HG03139 (cell line): Measurements from ENCODE around the gene P4HA3.

ENCODE experiments used
- ATAC-seq: cut with Tn5 transposase; IDR thresholded peaks from one replicate; pipeline ENCODE4 v1.9.1; 2021; ENCODE audit not compliant: unreplicated experiment

The P4HA3 gene

DNA sequence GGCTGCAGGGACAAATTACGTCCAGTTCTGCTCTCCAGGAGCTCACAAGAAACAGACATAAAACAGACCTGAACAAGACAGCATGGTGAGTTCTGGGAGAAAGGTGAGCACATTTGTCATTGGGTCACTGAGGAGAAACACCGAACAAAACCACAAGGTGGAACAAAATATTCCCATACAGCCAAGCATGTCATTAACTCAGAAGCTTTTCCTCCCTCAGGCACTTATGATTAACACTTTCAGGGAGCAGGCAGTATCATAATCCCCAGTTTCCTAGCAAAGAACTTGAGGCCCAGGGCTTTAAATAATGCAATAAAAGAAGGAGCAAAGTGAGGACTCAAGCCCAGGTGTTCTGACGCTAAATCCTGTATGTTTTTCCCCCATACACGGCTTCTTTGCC is 43.0 kb downstream of the P4HA3 start:
- no peak for ATAC-seq

DNA sequence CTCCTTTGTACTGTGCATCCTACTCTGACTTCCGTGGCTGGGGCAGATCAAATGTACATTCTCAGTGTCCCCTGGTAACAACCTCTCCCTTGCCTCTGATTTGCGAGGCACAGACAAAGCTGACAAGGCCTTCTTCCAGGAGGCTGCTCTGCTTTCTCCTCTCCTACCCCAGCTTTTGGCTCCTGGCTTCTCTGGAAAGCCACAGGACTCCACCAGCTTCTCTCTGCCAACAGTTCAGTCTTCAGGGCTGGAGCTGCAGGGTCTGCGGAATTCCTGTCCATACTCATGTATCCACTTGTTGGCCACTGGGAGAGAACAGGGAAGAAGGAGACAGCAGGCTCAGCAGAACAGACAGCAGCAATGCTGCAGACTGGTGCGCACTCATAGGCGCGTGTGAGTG is 44.4 kb downstream of the P4HA3 start:
- ATAC-seq = no peak

DNA sequence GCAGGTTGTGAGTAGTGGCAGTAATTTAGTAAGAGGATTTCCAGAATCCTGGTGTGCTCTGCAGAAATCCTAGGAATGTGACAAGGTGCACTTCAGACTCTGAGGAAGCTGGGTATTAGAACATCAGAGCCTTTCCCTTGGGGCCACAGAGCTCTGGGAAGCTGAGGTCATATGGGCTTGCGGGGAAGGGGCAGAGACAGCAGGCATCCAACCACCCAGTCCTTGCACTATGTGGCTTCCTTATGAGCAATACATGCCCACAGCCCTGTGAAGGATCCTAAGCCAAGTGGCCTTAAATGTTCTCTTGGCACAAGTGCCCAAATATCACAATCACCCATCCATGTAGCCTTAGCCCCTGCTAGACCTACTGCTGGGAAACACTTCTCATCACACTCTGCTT is 46.2 kb downstream of the P4HA3 start:
- no peak for ATAC-seq

DNA sequence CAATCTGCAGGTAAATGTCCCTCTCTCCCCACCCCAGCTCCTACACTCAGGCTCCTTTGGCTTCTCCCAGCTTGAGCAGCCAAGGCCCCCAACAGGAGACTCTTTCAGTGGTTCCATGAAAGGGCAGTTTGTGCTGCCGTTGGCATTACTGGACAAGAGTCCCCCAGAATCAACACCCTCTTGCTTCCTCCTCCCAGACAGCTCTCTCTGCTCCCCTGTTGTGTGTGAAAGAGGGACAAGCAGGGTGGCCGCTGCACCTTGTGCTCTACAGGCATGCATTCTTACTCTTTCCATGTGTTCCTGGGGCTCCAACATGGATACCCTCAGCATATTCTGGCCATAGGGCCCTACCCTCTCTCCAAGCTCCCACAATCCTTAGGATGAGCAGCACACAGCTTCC is 48.7 kb downstream of the P4HA3 start:
- ATAC-seq = no peak

DNA sequence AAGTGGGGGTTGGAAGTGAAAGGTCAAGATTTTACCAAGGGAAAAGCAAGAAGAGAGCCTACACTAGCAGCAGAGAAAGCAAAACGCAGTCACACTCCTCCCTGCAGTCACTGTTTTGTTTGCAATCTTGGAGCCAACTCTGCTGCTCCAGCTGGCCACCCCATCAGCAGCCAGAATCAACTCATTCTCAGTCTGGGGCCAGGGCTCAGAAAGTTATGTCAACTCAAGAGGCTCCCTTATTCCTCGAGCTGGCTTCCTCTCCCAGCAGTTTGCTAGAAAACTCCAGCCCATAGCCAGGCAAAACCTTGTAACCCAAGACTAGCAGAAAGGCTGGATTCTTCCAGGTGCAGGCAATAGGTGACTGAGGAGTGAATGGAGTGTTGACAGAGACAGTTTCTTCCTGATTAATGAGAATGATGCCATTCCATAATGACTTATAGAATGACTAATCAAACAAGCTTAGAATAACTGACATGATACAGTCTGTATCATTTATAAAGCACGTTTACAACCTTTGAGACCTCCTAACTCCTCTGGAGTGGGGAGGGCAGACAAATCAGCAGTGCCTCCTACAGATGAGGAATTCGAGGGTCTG is 53.4 kb downstream of the P4HA3 start:
- ATAC-seq = no peak

DNA sequence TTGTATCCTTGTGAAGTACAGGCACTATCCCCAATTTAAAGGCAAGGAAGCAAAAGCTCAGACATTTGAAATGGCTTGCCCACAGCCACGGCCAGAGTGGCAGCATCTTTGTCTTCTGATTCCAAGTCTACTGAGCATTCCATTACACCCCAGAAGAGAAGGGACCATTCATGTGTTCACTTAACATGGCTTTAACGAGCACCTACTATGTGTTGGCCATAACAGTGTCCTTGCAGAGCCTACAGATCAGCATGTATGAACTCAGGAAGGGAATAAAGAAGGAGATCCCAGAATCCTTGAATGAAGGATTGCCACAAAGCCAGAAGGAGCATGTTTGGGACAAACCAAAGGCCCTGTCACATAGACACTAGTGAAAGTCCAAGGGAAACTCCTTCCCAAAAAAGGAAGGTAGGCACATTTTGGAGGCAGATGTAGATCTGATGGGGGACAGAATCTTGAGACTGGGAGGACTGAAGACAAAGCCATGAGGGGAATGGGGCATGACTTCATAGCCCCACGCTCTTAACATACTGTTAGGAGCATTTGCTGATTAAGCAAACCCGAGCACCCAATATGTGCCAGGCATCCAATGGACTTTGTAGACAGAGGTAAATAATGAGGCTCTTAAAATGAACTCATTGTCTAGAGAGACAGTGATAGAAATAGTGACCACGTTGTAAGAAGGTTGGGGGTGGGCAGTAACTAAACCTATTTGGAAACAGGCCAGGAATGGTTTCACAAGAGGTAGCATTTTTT is 54.9 kb downstream of the P4HA3 start:
- ATAC-seq = no peak

DNA sequence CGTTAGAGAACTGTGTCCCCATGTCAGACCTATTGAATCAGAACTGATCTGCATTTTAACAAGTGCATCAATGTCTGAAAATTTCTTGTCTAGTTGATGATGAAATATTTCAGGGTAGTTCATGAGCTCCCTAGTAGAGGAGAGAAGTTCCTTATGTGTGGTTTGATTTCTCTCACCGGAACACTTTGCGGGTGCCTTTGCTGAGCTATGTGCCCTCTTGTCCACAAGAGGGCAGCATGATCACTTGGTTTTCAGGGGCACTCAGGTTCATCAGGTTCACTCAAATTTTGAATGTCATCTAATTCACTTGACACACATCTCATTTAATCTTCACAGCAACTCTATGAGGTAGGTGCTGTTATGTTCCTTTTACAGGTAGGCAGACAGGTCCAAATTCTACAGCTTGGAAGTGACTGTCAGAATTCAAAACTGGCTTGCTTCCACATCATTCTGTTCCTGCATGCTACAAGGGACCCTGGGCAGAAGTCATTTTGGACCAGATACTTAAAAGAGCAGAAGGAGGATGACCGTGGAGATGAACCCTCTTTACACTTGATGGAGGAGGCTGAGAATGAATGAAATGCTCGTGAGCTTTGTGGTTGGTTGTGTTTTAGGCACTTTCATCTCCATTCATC is 55.6 kb downstream of the P4HA3 start:
- ATAC-seq = no peak

DNA sequence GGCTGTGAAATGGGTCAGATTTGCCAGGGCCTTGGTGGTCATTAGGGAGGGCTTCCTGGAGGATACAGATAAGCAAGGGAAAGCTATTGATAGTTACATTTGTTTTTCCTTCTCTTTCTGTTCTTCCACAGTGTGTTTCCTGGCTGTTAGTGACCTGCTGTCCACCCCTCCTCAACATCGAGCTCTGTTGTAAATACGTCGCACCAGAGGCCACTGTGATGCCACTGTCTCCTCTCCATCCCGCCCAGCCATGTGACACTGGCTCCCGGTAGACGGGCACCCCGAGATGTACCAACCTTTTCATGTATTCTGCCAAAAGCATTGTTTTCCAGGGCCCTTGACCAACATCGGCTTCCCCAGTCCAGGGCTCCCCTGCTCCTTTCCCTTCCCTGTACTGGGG is 58.1 kb downstream of the P4HA3 start:
- ATAC-seq = no peak

DNA sequence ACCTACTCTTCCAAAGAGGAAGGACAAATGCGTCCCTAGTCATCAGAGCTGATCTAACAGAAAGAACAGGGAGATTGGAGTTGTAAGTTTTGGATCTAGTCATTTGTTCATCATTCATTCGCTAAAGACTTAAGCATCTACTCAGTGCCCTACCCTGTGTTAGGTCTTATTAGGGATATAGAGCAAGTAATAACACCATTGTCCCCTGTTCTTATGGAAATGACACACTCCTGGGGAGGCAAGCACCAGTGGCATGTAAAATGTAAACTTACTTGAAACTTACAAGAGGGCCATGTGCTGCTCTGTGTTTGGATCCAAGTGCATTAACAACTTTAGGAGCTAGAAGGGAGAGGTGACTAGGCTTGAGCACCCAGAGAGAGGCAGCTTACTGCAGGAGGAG is 61.9 kb downstream of the P4HA3 start:
- no peak for ATAC-seq

DNA sequence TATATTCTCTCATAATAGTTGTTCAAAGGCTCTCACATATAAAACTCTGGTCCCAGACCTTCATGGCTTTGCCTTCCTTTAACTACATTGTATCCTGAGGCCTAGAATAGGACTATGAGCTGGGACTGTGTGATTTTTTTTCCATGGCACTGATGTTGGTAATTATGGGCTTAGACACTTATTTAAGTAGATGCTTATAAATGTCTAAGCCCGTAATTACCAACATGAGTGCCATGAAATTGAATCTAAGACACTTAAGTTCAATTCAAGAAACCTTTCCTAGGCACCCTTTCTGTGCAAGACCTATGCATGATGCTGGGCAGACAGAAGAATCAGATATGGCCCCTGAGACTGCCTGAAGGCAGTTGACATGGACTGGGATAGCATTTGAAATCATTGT is 63.0 kb downstream of the P4HA3 start:
- ATAC-seq = no peak

DNA sequence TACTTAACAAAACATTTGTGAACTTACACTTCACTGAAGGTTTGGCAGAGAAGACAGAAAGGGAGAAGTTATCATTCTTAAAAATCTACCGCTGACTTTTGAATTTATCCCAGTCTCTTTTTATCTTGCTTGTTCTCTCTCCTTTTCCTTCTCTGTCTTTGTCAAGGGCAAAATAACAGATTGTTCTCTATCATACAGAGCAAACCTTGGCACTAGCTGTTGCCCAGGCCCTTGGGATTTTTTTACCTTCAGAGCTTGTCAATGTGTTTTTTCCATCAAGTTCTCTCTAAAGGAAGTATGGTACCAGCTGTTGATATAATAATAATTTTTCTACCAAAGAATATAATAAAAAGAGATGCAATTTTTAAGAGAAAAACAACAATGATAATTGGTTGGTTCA is 73.2 kb downstream of the P4HA3 start:
- no peak for ATAC-seq

DNA sequence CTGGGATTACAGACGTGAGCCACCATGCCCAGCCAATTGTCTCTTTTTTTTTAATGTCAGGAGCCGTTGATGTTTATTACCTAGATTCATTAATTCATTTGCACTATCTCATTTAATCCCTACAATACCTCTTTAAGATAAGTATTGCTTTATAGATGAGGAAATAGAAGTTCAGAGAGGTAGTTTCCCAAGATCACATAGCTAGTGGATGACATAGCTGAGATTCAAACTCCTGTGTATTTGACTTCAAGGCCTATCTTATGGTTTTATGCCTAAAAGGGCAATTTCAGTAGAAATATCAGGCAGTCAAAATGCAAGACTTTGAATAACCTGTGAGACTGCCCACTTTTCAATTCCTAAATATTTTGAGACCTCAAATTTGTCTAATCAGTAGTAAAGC is 73.9 kb downstream of the P4HA3 start:
- ATAC-seq = no peak

DNA sequence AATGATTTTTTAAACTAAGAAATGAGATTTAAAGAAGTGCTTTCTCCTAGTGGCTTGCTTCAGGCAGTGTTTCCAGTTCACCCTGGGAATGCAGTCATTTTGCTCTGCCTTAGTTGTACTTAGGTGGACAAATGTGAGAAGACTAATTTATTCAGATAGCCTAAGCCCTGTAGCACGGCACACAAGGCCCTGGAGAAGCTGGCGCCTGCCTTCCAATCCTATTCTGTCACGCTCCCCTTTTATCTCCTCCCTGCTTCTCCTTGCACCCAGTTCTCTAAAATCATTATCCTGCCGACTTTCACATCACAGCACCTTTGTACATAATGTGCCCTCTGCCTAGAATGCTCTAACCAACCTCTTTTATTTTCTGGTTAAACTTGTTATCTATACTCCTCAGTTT is 76.3 kb downstream of the P4HA3 start:
- ATAC-seq = no peak

DNA sequence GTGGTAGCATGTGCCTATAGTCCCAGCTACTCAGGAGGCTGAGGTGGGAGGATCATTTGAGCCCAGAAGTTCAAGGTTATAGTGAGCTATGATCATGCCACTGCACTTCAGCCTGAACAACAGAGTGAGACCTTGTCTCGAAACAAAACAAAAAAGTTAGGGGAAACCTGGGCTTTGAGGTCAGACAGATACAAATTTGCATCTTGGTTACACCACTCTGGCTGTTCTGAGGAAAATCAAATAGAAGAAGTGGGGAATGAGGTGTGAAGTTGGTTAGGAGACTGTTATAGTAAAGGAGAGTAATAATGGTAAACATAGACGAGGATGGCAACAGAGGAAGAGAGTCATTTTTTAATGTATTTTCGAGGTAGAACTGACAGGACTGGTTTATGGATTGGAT is 77.8 kb downstream of the P4HA3 start:
- no peak for ATAC-seq

DNA sequence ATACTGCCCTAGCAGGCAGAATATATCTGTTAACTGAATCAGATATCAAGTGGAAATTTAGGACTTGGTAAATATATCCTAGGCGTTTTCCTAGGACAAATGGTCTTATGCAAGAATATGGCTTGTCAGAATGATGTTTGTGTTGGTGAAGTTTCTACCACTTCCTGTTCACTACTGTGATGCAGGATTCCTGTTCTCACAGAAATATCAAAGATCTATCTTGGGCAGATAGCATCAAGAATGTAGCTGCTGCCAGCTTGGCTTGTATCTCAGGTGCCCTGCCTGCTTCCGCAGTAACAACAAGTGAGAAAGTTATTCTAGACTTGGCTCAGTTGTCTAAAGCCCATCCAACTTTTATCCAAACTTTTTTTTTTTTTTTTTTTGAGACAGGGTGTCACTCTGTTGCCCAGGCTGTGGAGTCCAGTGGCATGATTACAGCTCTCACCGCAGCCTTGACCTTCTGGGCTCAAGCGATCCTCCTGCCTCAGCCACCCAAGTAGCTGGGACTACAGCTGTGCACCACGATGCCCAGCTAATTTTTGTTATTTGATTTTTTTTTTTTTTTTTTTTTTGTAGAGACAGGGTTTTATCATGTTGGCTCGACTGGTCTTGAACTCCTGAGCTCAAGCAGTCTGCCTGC is 79.0 kb downstream of the P4HA3 start:
- no peak for ATAC-seq

DNA sequence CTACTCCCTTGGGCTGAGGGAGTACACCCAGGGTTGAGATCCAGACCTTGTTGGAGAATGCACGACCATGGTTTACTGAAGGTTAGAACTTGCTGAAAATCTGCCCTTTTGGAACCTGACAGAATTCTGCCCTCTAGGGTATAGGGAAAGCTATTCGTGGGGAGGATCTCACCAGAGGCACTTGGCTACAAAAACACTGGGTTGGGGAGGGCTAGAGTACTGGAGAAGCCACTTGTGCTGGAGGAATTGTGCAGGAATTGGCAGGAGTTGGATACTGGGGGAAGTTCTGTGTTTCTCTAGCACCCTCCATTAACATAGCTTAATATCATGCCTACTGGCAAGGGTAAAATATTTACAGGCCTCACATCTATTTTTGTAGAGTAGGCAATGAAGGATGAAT is 84.5 kb downstream of the P4HA3 start:
- ATAC-seq = no peak

DNA sequence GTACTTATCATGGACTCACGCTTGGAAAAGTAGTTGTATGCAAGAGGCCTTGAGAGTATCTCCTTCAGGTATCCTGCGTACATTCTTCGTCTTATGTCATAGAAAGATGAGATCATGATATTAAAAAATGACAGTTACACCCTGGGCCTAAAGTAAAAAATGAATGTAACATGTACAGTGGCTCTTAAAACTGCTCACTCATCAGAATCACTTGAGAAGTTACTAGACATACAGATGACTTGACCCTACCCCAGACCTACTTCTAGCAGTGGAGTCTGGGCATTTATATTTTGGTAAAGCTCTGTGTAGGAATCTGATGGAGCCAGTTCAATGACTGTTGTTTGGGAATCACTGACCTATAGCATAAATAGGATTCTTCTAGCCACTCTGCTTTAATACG is 85.9 kb downstream of the P4HA3 start:
- ATAC-seq = no peak

DNA sequence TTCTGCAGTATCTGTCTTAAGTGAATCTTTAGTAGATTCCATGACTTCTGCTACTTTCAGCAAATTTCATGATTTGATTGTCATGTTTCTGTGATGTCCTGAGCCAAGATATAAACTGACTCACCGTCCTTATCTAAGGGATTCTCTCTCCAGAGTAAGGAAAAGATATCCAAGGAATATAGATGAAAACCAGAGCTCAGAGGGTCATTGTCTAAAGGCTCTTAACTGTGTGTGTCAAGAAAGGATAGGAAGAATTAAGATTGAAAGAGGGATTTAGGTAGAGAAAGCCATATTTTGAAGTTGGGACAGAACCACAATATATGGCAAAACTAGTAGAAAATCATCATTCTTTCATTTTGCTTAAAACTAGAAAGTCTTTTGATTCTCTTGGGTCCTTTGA is 89.6 kb downstream of the P4HA3 start:
- ATAC-seq = no peak

DNA sequence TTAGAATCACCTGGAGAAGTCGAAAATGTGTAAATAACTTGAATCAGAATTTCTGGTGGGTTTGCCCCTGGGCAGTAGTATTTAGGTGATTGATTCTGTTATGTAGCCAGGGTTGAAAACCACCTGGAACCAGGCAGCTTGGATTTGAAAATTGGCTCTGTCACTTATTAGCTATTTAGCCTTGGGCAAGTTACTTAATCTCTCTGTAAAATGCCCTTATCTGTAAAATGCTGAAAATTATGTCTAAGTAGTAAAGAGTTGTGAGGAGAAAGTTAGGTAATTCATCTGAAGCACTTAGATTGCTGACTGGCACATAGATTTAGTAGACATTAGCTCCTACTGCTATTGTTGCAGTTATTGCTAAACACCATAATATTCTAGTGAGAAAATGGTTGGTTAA is 91.1 kb downstream of the P4HA3 start:
- ATAC-seq = no peak
